Upper lobe of right lung (tissue), 1 donor: ENCODE results near the gene FYN. TPM values are rescaled to one million over a fixed set of nuclear protein-coding genes. Genes with fewer than 3 reads are reported as not detected.

ENCODE experiments used
- ATAC-seq: fragments of 200-7000 bp; cut with Tn5 transposase; one replicate; pipeline ENCODE4 v1.9.1; 2020; ENCODE audit warnings: mild to moderate bottlenecking, moderate library complexity
- DNase-seq: peaks from one replicate; pipeline ENCODE4 v3.0.0-alpha.2; 2020
- H3K27ac ChIP-seq: fragments of 200-600 bp; one replicate; pipeline ENCODE4 v1.8.0; 2022
- H3K27me3 ChIP-seq: fragments of 200-600 bp; one replicate; pipeline ENCODE4 v1.8.0; 2022; ENCODE audit warnings: mild to moderate bottlenecking
- H3K36me3 ChIP-seq: fragments of 200-600 bp; one replicate; pipeline ENCODE4 v1.8.0; 2022
- H3K4me1 ChIP-seq: fragments of 200-600 bp; one replicate; pipeline ENCODE4 v1.8.0; 2022
- H3K4me3 ChIP-seq: fragments of 200-600 bp; one replicate; pipeline ENCODE4 v1.8.0; 2022; ENCODE audit warnings: mild to moderate bottlenecking
- H3K9me3 ChIP-seq: fragments of 200-600 bp; one replicate; pipeline ENCODE4 v1.8.0; 2022
- intact Hi-C: fragments of 100-400 bp; cut with DNase I; formaldehyde crosslinking; loops from one replicate; pipeline ENCODE4 v1.11.0; 2022
- total RNA-seq: library from RNA; stranded (reverse); fragmentation: NEBNext Ultra II Directional; extraction: Animal tissue kit (Norgen Biotek cat#: 25700); gene quantifications from one replicate; pipeline ENCODE4 v1.2.1, GENCODE V29; 2021
- TF ChIP-seq, protein P1 (sequence below): fragments of 200-600 bp; IDR thresholded peaks from one replicate; pipeline ENCODE4 v1.8.0; 2022; ENCODE audit warnings: antibody characterized with exemption
- donor health status: DM: no; HTN: yes; CAD: no; lungs with severe emphysema.

FYN gene
- total RNA-seq, 1 donor from 2014 or later = 115 TPM

DNA sequence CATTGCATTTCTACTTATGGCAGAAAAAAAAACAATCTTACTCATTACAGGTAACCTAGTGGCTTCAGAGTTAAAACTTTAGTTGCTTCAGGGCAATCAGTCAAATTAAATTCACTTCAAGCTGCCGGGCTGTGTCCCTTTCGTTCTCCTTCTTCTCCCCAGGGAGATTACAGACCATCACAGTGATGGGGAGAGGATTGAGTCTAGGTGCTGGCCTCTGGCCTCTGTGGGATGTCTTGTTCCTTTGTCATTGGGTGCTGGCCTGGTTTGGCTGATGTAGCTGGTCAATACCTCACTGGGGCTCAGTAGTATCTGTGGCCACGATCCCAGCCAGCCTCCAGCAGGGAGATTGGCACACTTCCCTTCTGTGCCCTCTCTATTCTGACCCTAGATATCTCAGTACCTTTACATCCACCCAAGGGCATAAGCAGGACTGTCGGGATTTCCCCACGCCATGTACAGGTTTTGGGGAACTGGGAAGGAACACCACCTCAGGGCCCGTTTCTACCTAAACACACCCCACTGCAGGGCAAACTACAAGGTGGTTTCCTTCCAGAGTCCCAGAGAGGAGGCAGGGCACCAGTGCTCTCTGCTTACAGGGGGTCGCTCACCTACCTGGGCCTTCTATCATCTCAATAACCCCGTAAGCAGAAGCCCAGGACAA lies 15.4 kb downstream of the FYN start:
- no peaks in the 10 kb centered on the region for H3K9me3 ChIP-seq
- no peak overlapping the region for H3K4me3 ChIP-seq
- H3K27me3 ChIP-seq = no peaks in the 10 kb centered on the region
- no peak overlapping the region for H3K27ac ChIP-seq
- peaks cover 35% of the 10 kb centered on the region for H3K4me1 ChIP-seq
- TF ChIP-seq, protein P1, sequence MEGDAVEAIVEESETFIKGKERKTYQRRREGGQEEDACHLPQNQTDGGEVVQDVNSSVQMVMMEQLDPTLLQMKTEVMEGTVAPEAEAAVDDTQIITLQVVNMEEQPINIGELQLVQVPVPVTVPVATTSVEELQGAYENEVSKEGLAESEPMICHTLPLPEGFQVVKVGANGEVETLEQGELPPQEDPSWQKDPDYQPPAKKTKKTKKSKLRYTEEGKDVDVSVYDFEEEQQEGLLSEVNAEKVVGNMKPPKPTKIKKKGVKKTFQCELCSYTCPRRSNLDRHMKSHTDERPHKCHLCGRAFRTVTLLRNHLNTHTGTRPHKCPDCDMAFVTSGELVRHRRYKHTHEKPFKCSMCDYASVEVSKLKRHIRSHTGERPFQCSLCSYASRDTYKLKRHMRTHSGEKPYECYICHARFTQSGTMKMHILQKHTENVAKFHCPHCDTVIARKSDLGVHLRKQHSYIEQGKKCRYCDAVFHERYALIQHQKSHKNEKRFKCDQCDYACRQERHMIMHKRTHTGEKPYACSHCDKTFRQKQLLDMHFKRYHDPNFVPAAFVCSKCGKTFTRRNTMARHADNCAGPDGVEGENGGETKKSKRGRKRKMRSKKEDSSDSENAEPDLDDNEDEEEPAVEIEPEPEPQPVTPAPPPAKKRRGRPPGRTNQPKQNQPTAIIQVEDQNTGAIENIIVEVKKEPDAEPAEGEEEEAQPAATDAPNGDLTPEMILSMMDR = no peak
- intact Hi-C loops = loop anchor here (10.0 kb wide), 1 partner anchor 143 kb away; no protein-coding TSS in a partner anchor
- DNase-seq (no peak), ATAC-seq (no peak)
- H3K36me3 ChIP-seq = no peaks in the 10 kb centered on the region

DNA sequence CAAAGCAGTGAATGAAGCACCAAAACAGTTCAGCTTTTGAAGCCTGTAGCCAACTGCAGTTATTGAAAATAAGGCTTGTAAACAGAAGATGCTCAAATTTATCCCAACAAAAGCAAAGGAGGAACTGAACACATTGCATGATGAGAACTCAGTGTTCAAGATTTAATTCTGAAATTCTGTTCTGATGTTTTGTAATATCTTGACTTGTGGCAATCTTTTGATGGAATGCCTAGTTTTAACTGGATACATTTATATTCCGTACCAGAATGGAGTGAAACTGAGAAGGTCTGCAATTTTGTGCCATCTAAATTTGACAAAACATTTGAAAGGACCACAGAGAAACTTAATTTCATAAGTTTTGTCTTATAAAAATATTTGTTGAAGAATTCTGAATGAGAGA lies 17.5 kb downstream of the FYN start:
- H3K27me3 ChIP-seq = no peaks in the 10 kb centered on the region
- H3K36me3 ChIP-seq = no peaks in the 10 kb centered on the region
- DNase-seq (no peak), ATAC-seq (no peak)
- intact Hi-C loops = loop anchor here (10.0 kb wide), 1 partner anchor 141 kb away; no protein-coding TSS in a partner anchor
- no peaks in the 10 kb centered on the region for H3K9me3 ChIP-seq
- H3K4me1 ChIP-seq = peaks cover 28% of the 10 kb centered on the region
- no peak overlapping the region for H3K27ac ChIP-seq
- TF ChIP-seq, protein P1 = no peak
- H3K4me3 ChIP-seq = no peak overlapping the region

DNA sequence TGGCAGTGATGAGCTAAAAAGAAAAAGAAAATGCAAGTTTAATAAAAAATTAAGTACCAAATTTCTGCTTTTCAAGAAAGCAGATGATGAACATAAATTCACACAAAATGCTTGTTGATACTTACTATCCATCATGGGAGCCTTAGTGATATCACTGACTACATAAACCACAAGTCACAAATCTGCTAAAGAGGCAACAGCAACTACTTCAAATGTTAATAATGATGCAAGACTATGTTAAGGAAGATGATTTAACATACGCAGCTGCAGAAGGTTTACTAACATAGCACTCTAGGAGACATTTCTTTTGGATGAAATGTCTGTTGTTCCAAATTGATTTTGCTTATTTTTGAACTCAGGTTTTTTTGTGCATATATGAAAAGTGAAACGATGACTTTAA lies 18.6 kb downstream of the FYN start:
- Histone ChIP-seq H3K4me3 (no peak overlapping the region), H3K36me3 (no peaks in the 10 kb centered on the region), H3K27ac (no peak overlapping the region), H3K27me3 (no peaks in the 10 kb centered on the region), H3K9me3 (no peaks in the 10 kb centered on the region), H3K4me1 (peaks cover 25% of the 10 kb centered on the region)
- intact Hi-C loops = loop anchor here (10.0 kb wide), 1 partner anchor 140 kb away; no protein-coding TSS in a partner anchor
- DNase-seq (no peak), ATAC-seq (no peak)
- TF ChIP-seq, protein P1 = no peak

DNA sequence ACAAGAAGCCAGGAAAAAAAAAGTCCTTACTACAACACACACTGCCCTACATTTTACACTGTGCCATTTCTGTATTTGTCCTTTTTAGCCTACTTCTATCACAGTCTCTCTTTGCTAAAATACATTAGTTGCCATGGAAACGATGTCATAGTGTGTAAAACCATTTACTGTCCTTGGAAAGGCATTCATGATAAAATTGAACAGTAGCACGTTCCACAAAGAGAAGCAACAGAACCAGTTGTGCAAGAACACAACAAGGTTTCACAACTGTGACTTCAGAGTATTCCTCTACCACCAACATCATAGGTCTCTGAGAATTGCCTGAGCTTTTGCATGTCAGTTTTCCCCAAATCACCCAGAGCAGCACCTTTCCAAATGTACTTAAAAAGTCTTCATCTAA lies 20.5 kb downstream of the FYN start:
- Histone ChIP-seq H3K9me3 (no peaks in the 10 kb centered on the region), H3K27me3 (no peaks in the 10 kb centered on the region), H3K27ac (no peak overlapping the region), H3K4me3 (no peak overlapping the region), H3K36me3 (no peaks in the 10 kb centered on the region), H3K4me1 (peaks cover 25% of the 10 kb centered on the region)
- intact Hi-C loops = loop anchor here (10.0 kb wide), 1 partner anchor 138 kb away; no protein-coding TSS in a partner anchor
- TF ChIP-seq, protein P1 = no peak
- no peak for ATAC-seq
- no peak for DNase-seq

DNA sequence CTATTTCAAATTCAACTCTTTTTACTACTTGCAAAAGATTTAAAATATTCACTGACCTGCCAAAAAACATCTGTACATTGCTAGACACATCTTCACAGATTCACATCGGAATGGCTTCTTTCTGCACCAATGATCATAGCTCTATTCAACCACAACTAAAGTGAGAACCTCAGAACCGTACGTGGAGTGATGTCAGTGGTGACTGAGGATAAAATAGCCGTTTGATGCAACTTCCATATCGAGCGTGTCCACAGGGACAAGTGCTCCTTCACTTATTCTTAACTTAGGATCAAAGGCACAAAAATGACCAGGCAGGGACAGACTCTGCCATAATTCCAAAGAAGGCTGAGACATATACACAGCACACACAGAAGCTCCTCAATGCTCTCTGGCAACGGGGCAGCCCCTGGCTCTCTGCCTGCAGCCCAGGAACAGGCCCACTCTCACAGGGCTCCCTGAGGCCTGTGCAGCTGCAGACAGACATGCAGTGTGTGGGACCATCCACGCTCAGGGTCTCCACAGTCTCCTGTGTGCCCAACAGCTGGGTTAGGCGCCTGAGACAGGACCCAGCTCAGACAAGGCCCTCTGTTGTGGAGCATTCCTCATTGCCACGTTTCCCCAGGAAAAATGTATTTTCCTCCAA lies 22.8 kb downstream of the FYN start:
- Histone ChIP-seq H3K4me3 (no peak overlapping the region), H3K27me3 (no peaks in the 10 kb centered on the region), H3K27ac (no peak overlapping the region), H3K36me3 (peaks cover 3% of the 10 kb centered on the region), H3K4me1 (peaks cover 22% of the 10 kb centered on the region), H3K9me3 (no peaks in the 10 kb centered on the region)
- no peak for DNase-seq
- peak; percentile 30 for ATAC-seq
- intact Hi-C loops = loop anchor here (10.0 kb wide), 1 partner anchor 136 kb away; no protein-coding TSS in a partner anchor
- TF ChIP-seq, protein P1 = no peak
